H1 (cell line): ENCODE measurements around the gene MYH13. TPM values are rescaled to one million over a fixed set of nuclear protein-coding genes. Genes with fewer than 3 reads are reported as not detected.

Experiments
- CTCF ChIA-PET: fragments of 300-600 bp; sonication (Branson Sonifier 250); formaldehyde crosslinking; loops from one replicate; lab custom pipeline; 2021; ENCODE audit not compliant: partially characterized antibody; lab: Charles Lee
- POLR2A ChIA-PET: fragments of 300-600 bp; sonication (Branson Sonifier 250); formaldehyde crosslinking; loops from one replicate; lab custom pipeline; 2021; ENCODE audit warnings: inconsistent platforms; ENCODE audit not compliant: partially characterized antibody; lab: Charles Lee
- DNase-seq, 2 experiments: peaks; one replicate each; pipeline versions ENCODE4 v3.0.0 to v3.0.0-alpha.2; 2010 to 2022; ENCODE audit warnings: low spot score in 2 of 2, low read depth in 1 of 2, mixed read lengths in 1 of 2
- FAIRE-seq: peaks from 2 replicates; lab custom pipeline; 2011; peaks lifted over from hg19 to GRCh38; lab: Jason Lieb, UNC
- H2AFZ ChIP-seq: 2 replicates; pipeline ENCODE4 v1.8.1; 2012; ENCODE audit warnings: low read length, inconsistent platforms
- H2AK5ac ChIP-seq: 2 replicates; pipeline ENCODE4 v1.6.1; 2013; ENCODE audit warnings: low read depth, low read length
- H2BK120ac ChIP-seq: replicated peaks from 2 replicates; pipeline ENCODE3; 2013; ENCODE audit warnings: low read depth, low read length, inconsistent platforms
- H2BK12ac ChIP-seq: 2 replicates; pipeline ENCODE4 v1.6.1; 2013; ENCODE audit warnings: low read depth, low read length
- H2BK15ac ChIP-seq: 2 replicates; pipeline ENCODE4 v1.6.1; 2013; ENCODE audit warnings: low read length
- H2BK20ac ChIP-seq: 2 replicates; pipeline ENCODE4 v1.6.1; 2013; ENCODE audit warnings: low read length
- H2BK5ac ChIP-seq: 2 replicates; pipeline ENCODE4 v1.6.1; 2013; ENCODE audit warnings: low read depth, low read length
- H3K14ac ChIP-seq: 2 replicates; pipeline ENCODE4 v1.6.1; 2013; ENCODE audit warnings: inconsistent platforms; ENCODE audit not compliant: insufficient read length
- H3K18ac ChIP-seq: 2 replicates; pipeline ENCODE4 v1.6.1; 2013; ENCODE audit warnings: low read length; ENCODE audit errors: extremely low read depth
- H3K23ac ChIP-seq: 2 replicates; pipeline ENCODE4 v1.6.1; 2013; ENCODE audit warnings: inconsistent platforms; ENCODE audit not compliant: insufficient read length
- H3K23me2 ChIP-seq: 2 replicates; pipeline ENCODE4 v1.6.1; 2013; ENCODE audit warnings: low read depth, low read length
- H3K27ac ChIP-seq: 2 replicates; pipeline ENCODE4 v1.6.1; 2011; ENCODE audit warnings: low read depth, low read length, inconsistent platforms
- H3K27me3 ChIP-seq, 4 experiments: replicated peaks in 1 of 4; 1 replicate in 1 of 4; 2 replicates in 3 of 4; pipeline versions ENCODE4 v1.6.1 to v1.8.1; 2011 to 2013; ENCODE audit warnings: low read length in 3 of 4, mild to moderate bottlenecking in 3 of 4, inconsistent platforms in 2 of 4, mixed read lengths in 2 of 4, moderate library complexity in 1 of 4; ENCODE audit not compliant: control insufficient read depth in 3 of 4, insufficient read depth in 3 of 4; ENCODE audit errors: extremely low read depth in 1 of 4
- H3K36me3 ChIP-seq, 4 experiments: 2 replicates each; pipeline versions ENCODE4 v1.6.1 to v1.8.1; 2011 to 2013; ENCODE audit warnings: mild to moderate bottlenecking in 4 of 4, low read length in 3 of 4, moderate library complexity in 2 of 4, control low read depth in 1 of 4, inconsistent platforms in 1 of 4; ENCODE audit not compliant: insufficient read depth in 4 of 4, control insufficient read depth in 2 of 4
- H3K4ac ChIP-seq: replicated peaks from 2 replicates; pipeline ENCODE3; 2013; ENCODE audit warnings: low read length, low read depth, mixed read lengths, inconsistent platforms; ENCODE audit not compliant: insufficient read length
- H3K4me1 ChIP-seq, 4 experiments: replicated peaks in 1 of 4; 1 replicate in 1 of 4; 2 replicates in 3 of 4; pipeline versions ENCODE4 v1.6.1 to v1.8.1; 2011 to 2013; ENCODE audit warnings: low read length in 3 of 4, inconsistent platforms in 2 of 4, mixed read lengths in 1 of 4; ENCODE audit not compliant: insufficient read depth in 4 of 4, control insufficient read depth in 3 of 4
- H3K4me2 ChIP-seq, 2 experiments: 2 replicates each; pipeline versions ENCODE4 v1.6.1 to v1.8.1; 2011 to 2013; ENCODE audit warnings: low read depth in 2 of 2, low read length in 2 of 2, control low read depth in 1 of 2, inconsistent platforms in 1 of 2, mild to moderate bottlenecking in 1 of 2; ENCODE audit not compliant: insufficient read depth in 1 of 2
- H3K4me3 ChIP-seq, 4 experiments: fragments of 200-600, 300-600 bp in 1 of 4; sonication (generic), shearing (Covaris generic), sonication (Bioruptor Twin) in 1 of 4; 2 replicates each; pipeline versions ENCODE4 v1.5.1 to v1.8.1; 2011 to 2016; ENCODE audit warnings: low read length in 4 of 4, low read depth in 3 of 4, control low read depth in 2 of 4, inconsistent platforms in 2 of 4, mild to moderate bottlenecking in 2 of 4, mixed read lengths in 1 of 4, moderate library complexity in 1 of 4; ENCODE audit not compliant: insufficient read depth in 2 of 4; ENCODE audit errors: extremely low read depth in 1 of 4
- H3K56ac ChIP-seq: replicated peaks from 2 replicates; pipeline ENCODE3; 2013; ENCODE audit warnings: low read depth, mild to moderate bottlenecking, mixed read lengths, low read length, inconsistent platforms; ENCODE audit not compliant: insufficient read length
- H3K79me1 ChIP-seq: 2 replicates; pipeline ENCODE4 v1.6.1; 2013; ENCODE audit warnings: low read depth, low read length, control low read depth
- H3K79me2 ChIP-seq, 2 experiments: 2 replicates each; pipeline versions ENCODE4 v1.6.1 to v1.8.1; 2012 to 2013; ENCODE audit warnings: low read length in 2 of 2, mild to moderate bottlenecking in 2 of 2, inconsistent platforms in 1 of 2; ENCODE audit not compliant: insufficient read depth in 2 of 2, control insufficient read depth in 1 of 2
- H3K9ac ChIP-seq, 4 experiments: replicated peaks in 1 of 4; 1 replicate in 1 of 4; 2 replicates in 3 of 4; pipeline versions ENCODE4 v1.6.1 to v1.8.1; 2011 to 2013; ENCODE audit warnings: low read depth in 3 of 4, low read length in 3 of 4, control low read depth in 2 of 4, mild to moderate bottlenecking in 2 of 4, moderate library complexity in 2 of 4, inconsistent platforms in 1 of 4; ENCODE audit errors: extremely low read depth in 1 of 4
- H3K9me3 ChIP-seq, 2 experiments: 2 replicates each; pipeline versions ENCODE4 v1.6.1 to v1.8.1; 2012 to 2013; ENCODE audit warnings: mild to moderate bottlenecking in 2 of 2, moderate library complexity in 2 of 2, control low read depth in 1 of 2, inconsistent platforms in 1 of 2, low read depth in 1 of 2, low read length in 1 of 2, mixed read lengths in 1 of 2; ENCODE audit not compliant: insufficient read depth in 2 of 2
- H4K20me1 ChIP-seq, 2 experiments: replicated peaks in 1 of 2; 2 replicates each; pipeline versions ENCODE3 to v1.8.1; 2011 to 2013; ENCODE audit warnings: inconsistent platforms in 2 of 2, low read length in 2 of 2, mild to moderate bottlenecking in 1 of 2; ENCODE audit not compliant: insufficient read depth in 2 of 2, control insufficient read depth in 1 of 2
- H4K5ac ChIP-seq: 2 replicates; pipeline ENCODE4 v1.6.1; 2013; ENCODE audit warnings: low read length, low read depth, mixed read lengths, inconsistent platforms; ENCODE audit not compliant: insufficient read length
- H4K8ac ChIP-seq: 2 replicates; pipeline ENCODE4 v1.8.0; 2013; ENCODE audit warnings: mild to moderate bottlenecking, moderate library complexity, low read length, inconsistent platforms; ENCODE audit not compliant: insufficient read depth; ENCODE audit errors: extremely low read depth
- H4K91ac ChIP-seq: replicated peaks from 2 replicates; pipeline ENCODE3; 2013; ENCODE audit warnings: low read length, mixed read lengths, inconsistent platforms; ENCODE audit not compliant: insufficient read length
- CTBP2 ChIP-seq: IDR thresholded peaks from 2 replicates; pipeline ENCODE4 v1.7.0; 2011; ENCODE audit warnings: borderline replicate concordance, mild to moderate bottlenecking, moderate library complexity, mixed read lengths, low read length; ENCODE audit not compliant: insufficient read depth, insufficient read length
- HDAC2 ChIP-seq, 2 experiments: fragments of 300-600 bp in 1 of 2; sonication (generic) in 1 of 2; IDR thresholded peaks; 2 replicates each; pipeline ENCODE4 v1.6.1; 2011 to 2012; ENCODE audit warnings: low read depth in 2 of 2, low read length in 2 of 2, mild to moderate bottlenecking in 2 of 2, moderate library complexity in 2 of 2, borderline replicate concordance in 1 of 2, inconsistent platforms in 1 of 2
- JUND ChIP-seq: IDR thresholded peaks from 2 replicates; pipeline ENCODE4 v1.6.1; 2011; ENCODE audit warnings: mild to moderate bottlenecking, improper control_type of control experiment, low read length
- POU5F1 ChIP-seq: IDR thresholded peaks from 2 replicates; pipeline ENCODE4 v1.6.1; 2011; ENCODE audit warnings: low read depth, mild to moderate bottlenecking, low read length, moderate library complexity
- RNF2 ChIP-seq: fragments of 200-900, 300-1000 bp; sonication (generic); IDR thresholded peaks from 2 replicates; pipeline ENCODE4 v1.7.1; 2016; ENCODE audit warnings: borderline replicate concordance, low read depth, mild to moderate bottlenecking, antibody characterized with exemption, low read length; ENCODE audit not compliant: poor library complexity, severe bottlenecking; ENCODE audit errors: missing control alignments
- SP1 ChIP-seq: IDR thresholded peaks from 2 replicates; pipeline ENCODE4 v1.6.1; 2011; ENCODE audit warnings: low read depth, low read length
- TAF1 ChIP-seq: IDR thresholded peaks from 2 replicates; pipeline ENCODE4 v1.6.1; 2011; ENCODE audit warnings: mild to moderate bottlenecking, low read depth, low read length
- YY1 ChIP-seq: IDR thresholded peaks from 2 replicates; pipeline ENCODE4 v1.6.1; 2011; ENCODE audit warnings: low read depth, mild to moderate bottlenecking, low read length
- WGBS, 2 experiments: shearing (Covaris generic) in 1 of 2; methylation state at CpG; one replicate each; pipeline versions ENCODE4 v1.1.6 to v1.1.7; 2013 to 2015; ENCODE audit warnings: low lambda C conversion rate in 2 of 2, mixed read lengths in 2 of 2, inconsistent platforms in 1 of 2, low coverage in 1 of 2, missing lambda C conversion rate in 1 of 2; ENCODE audit not compliant: insufficient replicate concordance in 2 of 2, insufficient coverage in 1 of 2, insufficient read length in 1 of 2; ENCODE audit errors: extremely low coverage in 1 of 2, missing lambda C conversion rate in 1 of 2; 5-methylcytosine and 5-hydroxymethylcytosine counted together
- polyA plus RNA-seq, 7 experiments: library from polyadenylated mRNA; depleted of rRNA in 3 of 7; stranded (reverse) in 5 of 7; unstranded in 2 of 7; fragments of >200 nt in 5 of 7; fragments of 200-250 nt in 2 of 7; gene quantifications; 1 replicate in 5 of 7; 2 replicates in 1 of 7; 4 replicates in 1 of 7; pipeline versions ENCODE4 v1.2.1 to v1.2.3, GENCODE V29; 2011 to 2013; ENCODE audit warnings: missing spikeins in 2 of 7, mixed read lengths in 2 of 7
- total RNA-seq: library from RNA; stranded (reverse); fragmentation: NEBNext Ultra II Directional; extraction: Animal tissue kit (Norgen Biotek cat#: 25700); gene quantifications from 2 replicates; pipeline ENCODE4 v1.2.1, GENCODE V29; 2021

Gene MYH13
- total and polyA plus RNA-seq, 2 of the 8 experiments (the other 6 are each of a cell fraction or from before 2014, with no cell fraction given), result not detected

DNA sequence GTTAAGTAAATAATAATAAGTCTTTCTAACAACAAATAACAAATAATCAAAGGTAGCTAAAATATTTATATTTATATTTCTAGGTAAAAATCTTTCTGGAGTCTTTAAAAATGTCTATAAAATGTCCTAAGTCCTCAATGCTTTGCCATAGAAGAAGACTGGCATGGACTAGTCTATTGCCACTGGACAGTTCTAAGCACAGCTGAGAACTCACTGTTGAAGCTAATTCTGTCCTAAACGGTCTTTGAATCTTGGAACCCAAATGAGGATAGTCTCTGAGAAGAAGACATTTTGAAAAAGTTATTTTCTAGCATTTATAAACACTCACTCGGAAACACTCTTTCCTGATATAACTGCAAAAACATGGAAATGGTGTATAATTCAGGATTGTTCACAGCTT, 48.4 kb upstream of the MYH13 start:
- H2BK12ac ChIP-seq, result no peak overlapping the region
- H3K9me3 ChIP-seq, result no peaks in the 10 kb centered on the region
- FAIRE-seq, result no peak
- no peak overlapping the region for H2BK120ac ChIP-seq
- H2AK5ac ChIP-seq, result no peak overlapping the region
- WGBS, 2 experiments, result 88% methylated on average over 2 of the region's 2 CpGs; no CpG with 5 or more reads in 1 of the 2 experiments
- no peaks in the 10 kb centered on the region for H3K23me2 ChIP-seq
- H3K27me3 ChIP-seq, result no peaks in the 10 kb centered on the region
- H3K56ac ChIP-seq, result no peak overlapping the region
- no peaks in the 10 kb centered on the region for H3K79me1 ChIP-seq
- POLR2A ChIA-PET, result no interaction called here
- H4K5ac ChIP-seq, result no peak overlapping the region
- no peak overlapping the region for H4K8ac ChIP-seq
- no peak overlapping the region for H2BK20ac ChIP-seq
- no peak overlapping the region for H3K4ac ChIP-seq
- no peaks in the 10 kb centered on the region for H3K79me2 ChIP-seq
- H2BK15ac ChIP-seq, result no peak overlapping the region
- H3K9ac ChIP-seq, result no peak overlapping the region
- H3K4me3 ChIP-seq, result no peak overlapping the region
- no peak overlapping the region for H3K18ac ChIP-seq
- no peak overlapping the region for H3K23ac ChIP-seq
- H3K4me1 ChIP-seq, result peaks cover 0 to 3% (median 1%) of the 10 kb centered on the region in 4 experiments; a peak in 3 of 7 replicates
- H3K27ac ChIP-seq, result no peak overlapping the region
- H3K4me2 ChIP-seq, result no peak overlapping the region
- no peak overlapping the region for H4K91ac ChIP-seq
- H3K14ac ChIP-seq, result no peak overlapping the region
- no peak for DNase-seq
- no peak overlapping the region for H2BK5ac ChIP-seq
- H2AFZ ChIP-seq, result no peak overlapping the region
- H3K36me3 ChIP-seq, result no peaks in the 10 kb centered on the region
- CTCF ChIA-PET, result interaction anchor here (0.7 to 1.8 kb wide), 6 partner anchors 21 to 196 kb away, joined by 3 to 6 read pairs (median 3); no protein-coding TSS in a partner anchor
- no peaks in the 10 kb centered on the region for H4K20me1 ChIP-seq
- TF ChIP-seq JUND (no peak), CTBP2 (no peak), POU5F1 (no peak), HDAC2 (IDR thresholded peaks at IDR 0.05; ENCODE audit: borderline replicate concordance in 1 of 2, low read depth in 2 of 2, low read length in 2 of 2) (no peak), RNF2 (no peak), YY1 (no peak), TAF1 (no peak), SP1 (no peak)
